ENCODE results near the gene KIF11.
"Not testable (repeated sequence)": the region's sequence is repeated elsewhere in the genome, so short reads cannot be mapped to it uniquely, and the experiment has no call there.

Gene KIF11

DNA sequence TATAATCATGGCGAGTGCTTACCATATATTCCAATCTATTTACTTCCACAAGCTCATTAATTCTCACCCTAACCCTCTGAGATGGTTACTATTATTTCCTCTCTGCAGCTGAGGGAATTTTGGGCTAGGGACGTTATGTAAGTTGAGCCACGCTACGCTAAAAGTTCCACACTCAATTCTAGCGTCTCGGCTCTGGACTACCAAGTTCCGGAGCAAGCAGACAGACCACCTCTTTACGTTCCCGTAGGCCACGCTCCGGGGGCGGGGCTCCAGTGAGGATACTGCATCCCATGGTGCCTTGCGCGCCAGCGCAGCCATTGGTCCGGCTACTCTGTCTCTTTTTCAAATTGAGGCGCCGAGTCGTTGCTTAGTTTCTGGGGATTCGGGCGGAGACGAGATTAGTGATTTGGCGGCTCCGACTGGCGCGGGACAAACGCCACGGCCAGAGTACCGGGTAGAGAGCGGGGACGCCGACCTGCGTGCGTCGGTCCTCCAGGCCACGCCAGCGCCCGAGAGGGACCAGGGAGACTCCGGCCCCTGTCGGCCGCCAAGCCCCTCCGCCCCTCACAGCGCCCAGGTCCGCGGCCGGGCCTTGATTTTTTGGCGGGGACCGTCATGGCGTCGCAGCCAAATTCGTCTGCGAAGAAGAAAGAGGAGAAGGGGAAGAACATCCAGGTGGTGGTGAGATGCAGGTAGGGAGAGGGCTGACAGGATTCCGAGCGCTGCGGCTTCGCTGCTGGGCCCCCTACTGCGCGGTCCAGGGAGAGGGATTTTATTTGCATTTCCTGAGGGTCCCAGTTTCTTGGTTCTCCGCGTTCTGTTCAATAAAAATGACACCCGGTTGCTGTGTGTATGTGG, at the start of gene KIF11:
Gene KIF11, plus strand, starts transcription at position 370 of the 858 bp plus-strand sequence. Its CDS starts 246 bp downstream, at position 616.
- peak; percentile 99 for DNase-seq

DNA sequence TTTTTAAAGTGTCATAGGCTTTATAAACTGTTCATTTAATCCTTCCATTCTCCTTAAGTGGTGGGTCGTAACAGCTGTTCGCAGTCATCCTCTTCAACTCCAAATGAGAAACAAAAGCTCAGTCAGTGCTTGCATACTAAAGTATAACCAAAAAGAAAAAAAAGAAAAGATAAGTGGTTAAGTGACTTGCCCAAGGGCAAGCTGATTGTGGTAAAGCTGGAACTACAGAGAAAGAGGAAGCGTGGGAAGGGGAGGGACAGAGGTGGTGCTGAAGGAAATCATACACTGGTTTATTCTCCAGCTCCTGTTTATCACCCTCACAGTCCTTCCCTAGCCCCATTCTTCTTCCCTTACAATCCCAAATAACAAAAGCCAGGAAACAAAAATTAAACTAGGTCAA, 48.6 kb upstream of the KIF11 start:
- no peak for DNase-seq

DNA sequence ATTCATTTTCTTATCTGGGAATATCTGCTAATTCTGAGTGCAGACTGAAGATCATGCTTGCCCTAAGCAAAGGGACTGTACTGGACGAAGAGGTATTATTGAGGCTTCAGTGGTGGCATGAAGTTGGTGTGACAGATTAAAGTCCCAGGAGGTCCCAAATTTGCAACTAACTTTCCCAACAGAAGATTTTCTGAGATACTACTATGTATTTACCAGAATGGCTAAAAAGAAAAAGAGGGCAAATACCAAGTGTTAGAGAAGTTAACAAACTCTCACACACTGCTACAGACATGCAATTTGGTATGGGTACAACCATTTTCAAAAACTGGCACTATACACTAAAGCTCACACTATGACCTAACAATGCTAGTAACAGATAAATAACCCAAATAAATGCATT, 47.4 kb upstream of the KIF11 start:
- DNase-seq, result no peak

DNA sequence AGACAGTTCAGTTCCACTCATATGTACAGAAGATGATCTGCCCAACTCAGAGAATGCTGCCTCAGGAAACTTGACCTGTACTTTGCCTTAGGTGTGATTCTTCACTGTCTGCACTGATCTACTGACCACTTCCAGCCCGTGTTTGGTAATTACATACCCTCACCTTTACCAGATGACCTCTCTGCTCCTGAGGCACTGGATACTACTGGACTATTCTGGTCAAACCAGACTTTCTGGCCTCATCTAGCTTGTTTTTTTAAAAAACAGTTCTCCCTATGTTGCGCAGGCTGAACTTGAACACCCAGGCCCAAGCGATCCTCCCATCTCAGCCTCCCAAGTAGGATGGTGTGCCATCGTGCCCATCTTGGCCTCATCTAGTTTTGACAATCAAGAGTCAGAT, 45.3 kb upstream of the KIF11 start:
- no peak for DNase-seq

DNA sequence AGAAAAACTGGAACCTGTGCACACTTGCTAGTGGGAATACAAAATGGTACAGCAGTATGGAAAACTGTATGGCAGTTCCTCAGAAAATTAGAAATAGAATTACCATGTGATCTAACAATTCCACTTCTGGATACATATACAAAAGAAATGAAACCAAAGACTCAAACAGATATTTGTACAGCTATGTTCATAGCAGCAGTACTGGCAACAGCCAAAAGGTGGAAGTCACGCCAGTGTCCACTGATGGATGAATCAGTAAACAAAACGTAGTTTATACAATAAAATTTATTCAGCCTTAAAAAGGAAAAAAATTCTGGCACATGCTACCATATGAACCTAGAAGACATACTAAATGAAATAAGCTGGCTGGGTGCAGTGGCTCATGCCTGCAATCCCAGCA, 42.0 kb upstream of the KIF11 start:
- no peak for DNase-seq

DNA sequence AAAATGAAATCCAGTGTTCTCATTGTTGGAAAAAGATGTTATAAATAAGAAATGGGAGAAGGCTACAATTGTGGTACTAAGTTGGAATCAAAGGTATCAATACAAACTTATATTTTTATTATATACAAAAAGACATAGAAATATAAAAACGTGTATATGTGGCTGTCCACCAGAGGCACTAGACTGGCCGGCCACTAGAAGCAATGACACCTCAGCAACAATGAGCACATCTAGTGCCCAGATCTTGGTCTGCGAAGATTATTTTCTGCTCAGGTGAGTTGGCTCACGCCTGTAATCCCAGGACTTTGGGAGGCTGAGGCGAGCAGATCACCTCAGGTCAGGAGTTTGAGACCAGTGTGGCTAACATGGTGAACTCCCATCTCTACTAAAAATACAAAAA, 40.6 kb upstream of the KIF11 start:
- DNase-seq, result no peak

DNA sequence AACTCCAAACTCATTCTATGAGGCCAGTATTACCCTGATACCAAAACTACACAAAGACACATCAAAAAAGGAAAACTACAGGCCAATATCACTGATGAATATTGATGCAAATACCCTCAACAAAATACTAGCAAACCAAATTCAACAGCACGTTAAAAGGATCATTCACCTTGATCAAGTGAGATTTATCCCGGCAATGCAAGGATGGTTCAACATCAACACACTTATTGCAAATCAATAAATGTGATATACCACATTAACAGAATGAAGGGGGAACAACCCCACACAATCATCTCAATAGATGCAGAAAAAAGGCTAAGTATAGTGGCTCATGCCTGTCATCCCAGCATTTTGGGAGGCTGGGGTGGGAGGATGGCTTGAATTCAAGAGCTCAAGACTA, 39.0 kb upstream of the KIF11 start:
- no peak for DNase-seq

DNA sequence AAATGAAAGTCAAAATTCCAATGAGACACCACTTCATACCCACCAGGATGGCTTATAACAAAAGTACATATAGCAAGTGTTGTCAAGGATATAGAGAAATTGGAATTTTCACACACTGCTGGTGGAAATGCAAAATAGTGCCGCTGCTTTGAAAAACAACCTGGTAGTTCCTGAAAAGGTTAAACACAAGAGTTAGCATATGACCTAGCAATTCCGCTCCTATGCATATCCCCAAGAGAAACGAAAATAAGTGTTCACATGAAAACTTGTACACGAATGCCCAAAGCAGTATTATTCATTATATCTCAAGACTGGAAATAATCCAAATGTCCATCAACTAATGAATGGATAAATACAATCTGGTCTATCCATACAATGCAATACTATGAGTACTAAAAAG, 33.9 kb upstream of the KIF11 start:
- no peak for DNase-seq

DNA sequence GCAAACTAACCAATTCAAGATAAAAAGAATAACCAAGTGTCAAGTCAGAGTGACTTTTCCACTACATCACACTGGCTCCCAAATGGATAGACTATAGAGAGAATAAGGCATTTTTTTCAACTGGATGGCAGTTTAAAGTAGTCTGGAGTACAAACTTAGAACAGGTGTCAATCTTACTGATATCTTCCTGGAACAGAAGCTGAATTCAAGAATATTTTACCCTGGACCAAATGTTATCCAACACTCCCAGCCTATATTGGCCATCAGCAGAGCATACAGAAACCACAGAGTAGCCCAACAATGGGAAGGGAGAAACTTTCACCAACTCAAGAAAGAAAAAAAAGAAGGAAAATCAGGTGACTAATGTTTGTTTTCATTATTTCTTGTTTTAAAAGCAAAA, 30.5 kb upstream of the KIF11 start:
- no peak for DNase-seq

DNA sequence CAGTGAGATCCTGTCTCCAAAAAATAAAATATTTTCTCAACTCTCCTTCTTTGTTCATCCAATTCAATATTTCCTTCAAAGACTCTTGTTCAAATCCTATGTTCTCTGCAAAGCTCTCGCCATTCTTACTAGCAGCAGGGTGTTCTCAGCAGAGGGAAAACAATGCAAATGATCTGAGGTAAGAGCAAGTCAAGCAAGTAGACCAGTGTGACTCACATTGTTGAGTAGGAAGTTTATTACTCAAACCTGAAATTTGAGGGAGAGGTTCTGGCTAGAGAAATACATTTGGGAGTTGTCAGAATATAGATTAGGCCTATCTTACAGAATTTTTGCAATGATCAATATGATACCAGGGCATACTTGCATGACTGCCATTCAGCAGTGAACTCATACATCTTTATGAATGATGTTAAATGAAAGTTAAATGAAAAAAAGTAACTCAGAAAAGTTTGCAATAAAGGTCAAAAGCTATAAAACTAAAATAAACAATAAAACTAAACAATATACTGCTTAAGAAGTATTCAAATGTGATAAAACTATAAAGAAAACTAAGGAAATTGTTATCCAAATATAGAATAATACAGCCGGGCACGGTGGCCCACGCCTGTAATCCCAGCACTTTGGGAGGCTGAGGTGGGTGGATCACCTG, 24.9 kb upstream of the KIF11 start:
- no peak for DNase-seq

DNA sequence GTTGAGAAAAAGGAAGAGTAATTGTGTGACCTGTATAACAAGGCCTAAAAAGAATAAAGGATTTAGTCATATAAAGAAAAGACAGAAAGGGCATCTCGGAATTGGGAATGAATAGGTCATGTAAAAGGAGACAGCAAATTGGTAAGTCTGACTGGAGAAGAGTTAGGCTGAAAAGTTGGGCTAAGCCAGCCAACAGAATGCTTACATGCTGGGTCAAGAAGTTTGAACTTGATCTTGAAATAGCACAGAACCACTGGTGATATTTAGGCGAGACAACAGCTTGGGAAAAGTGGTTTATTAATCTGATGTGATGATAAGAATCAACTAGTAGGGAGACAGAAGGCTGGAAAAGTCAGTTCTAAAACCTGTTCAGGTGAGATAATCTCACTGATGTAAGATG, 23.9 kb upstream of the KIF11 start:
- DNase-seq, result no peak

DNA sequence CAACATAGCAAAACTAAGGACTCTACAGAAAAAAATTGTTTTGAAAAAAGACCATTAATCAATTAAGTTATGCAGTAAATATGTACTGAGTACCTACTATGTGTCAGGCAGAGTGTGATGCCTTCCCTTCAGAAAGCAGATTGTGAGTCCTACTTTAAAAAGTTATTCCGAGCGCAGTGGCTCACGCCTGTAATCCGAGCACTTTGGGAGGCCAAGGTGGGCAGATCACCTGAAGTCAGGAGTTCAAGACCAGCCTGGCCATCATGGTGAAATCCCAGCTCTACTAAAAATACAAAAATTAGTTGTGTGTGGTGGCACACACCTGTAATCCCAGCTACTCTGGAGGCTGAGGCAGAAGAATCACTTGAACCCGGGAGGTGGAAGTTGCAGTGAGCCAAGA, 23.3 kb upstream of the KIF11 start:
- not testable (repeated sequence) for DNase-seq

DNA sequence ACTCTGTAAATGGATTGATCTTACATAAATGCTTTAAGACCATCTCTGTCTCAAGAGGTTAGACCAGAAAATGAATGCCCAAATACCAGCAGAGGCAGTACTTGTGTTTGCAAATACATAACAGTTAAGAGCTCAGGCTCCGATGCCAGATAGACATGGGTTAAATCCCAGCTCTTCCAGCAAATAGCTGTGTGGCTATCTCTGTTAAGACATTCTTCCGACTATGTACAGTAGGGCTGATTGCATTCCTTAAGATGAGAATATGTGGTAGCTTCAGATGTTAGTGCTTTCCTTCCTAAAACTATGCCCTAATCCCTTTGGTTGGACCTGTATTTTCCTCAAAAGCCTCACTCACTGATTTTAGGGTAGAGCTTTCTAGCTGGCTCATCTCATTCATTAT, 21.3 kb upstream of the KIF11 start:
- DNase-seq, result no peak

DNA sequence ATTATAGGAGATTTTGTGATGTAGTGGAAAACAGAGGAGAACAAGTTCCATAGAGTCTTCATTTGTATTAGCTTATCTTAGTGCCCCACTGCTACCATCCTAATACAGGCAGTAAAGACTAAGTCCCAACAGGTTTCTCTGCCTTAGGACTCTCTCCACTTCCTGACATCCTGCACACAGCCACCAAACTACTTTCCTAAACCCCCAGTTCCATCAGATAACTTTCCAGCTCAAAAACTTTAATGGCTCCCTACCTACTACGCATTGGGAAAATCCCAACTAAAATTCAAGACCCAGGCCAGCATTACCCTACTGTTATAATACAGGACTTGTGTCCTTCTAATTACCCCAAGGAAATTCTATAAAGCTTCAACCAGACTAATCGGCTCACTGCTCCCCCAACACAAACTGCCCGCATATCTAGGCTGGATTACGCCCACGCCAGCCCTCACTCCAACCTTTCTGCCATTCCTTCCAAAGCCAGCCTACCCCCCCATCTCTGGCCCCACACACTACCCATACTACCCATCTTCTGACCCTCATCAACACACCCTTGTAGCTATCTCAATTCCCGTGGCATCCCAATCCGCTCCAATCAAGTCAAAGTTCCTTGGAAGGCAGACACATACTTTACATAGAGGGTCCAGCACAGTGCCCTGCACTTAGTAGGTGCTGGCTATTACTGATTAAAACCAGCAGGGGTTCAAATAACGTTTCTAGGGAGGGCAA, 20.4 kb upstream of the KIF11 start:
- DNase-seq, result no peak

DNA sequence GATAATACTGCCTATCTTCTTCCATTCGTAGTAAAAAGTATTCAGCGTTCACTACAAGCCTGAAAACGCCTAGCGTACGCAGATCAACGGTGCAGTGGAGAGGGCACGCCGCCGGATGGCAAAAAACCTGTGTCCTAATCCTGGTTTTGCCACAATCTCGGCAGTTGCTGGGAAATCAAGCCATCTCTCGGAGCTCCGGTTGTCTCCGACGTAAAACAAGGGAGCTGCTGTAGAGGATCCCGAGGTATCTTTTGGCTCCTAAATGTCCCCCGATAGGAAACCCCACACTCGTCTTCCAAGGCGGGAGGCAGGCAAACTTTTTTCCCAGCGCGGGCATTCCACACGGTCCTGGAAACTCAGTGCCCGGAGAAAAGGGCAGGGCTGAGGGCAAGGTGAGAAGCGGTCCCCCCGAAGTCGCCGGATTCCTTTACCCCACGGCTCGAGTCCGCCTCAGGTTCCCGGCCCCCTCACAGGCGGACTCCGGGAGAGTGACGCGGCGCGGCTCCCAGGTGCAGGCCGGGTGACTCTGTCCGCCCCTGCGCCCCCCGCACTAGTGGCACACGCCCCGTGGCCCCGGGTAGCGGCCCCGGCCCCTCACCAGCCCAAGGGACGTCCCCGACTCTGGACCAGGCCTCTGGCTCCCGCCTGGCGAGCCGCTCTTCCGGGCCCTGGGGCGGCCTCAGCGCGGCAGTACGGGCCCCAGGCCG, 19.7 kb upstream of the KIF11 start:
- peak; percentile 74 for DNase-seq

DNA sequence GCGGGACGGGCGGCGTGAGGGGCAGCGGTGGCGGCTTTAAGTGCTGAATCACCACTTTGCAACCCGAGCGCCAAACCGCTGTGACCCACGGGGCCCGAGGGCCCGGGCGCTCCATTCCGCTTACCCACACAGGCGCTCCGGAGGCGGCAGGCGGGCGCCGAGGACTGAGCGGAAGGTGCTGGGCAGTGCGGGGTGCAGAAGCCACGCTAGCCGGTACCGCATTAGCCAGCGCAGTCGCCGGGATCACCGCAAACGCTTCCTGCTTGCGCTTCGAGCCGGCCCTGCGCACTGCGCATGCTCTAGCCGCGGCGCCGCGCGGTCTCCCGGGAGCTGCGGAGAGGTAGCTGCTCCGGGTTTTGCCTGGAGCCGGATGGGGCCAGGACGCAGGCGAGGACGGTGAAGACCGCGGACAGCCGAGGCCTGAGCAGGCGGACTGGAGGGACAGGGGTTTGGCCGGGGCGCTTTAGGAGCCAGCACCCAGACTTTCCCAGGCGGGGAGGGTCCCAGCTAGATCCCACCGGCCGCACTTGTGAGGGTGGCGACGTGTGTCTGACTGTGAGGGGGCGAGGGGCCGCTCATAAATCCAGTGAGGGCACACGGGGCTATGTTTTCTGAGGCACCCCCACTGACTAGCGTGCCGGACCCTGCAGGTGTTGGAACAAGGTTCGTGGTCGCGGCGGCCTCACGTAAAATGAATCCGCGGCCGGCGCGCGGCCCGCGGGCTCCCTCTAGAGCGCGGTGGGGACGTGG, 19.0 kb upstream of the KIF11 start, which contains the start of gene IDE:
Gene IDE, minus strand, starts transcription at position 296 of the 750 bp plus-strand sequence. Its CDS starts 74 bp downstream, at position 222.
- peak; percentile 96 for DNase-seq

DNA sequence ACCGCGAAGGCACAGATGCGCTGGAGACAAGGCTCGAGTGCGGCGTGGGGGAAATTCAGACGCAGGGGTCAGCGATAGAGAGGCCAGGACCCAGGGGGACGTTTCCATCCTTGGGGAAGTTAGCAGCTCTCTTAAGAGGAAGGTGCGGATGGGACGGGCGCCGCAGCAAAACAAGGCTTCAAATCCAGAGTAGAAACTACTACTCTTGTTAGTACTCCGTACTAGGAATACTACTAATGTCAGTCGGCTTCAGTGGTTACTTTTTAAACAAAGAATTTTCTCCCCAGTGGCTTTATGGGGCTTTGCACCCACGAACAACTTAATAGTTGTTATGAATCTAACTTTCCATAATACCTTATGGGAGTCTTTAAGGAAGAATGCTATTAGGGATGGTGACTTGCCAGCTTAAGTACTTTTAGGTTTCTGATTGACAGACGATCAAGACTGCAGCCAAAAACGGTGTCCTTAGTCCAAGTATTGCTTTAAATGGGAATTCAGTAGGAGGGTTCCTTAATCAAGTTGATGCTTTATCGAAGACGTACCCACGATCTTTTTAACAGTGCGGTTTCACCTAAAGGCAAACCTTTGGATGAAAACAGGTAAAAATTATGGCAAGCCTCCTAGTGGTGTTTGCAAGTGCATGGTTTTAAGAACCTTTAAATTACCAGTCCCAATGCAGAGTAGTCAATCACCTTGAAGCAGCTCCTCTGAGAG, 18.2 kb upstream of the KIF11 start:
- no peak for DNase-seq

DNA sequence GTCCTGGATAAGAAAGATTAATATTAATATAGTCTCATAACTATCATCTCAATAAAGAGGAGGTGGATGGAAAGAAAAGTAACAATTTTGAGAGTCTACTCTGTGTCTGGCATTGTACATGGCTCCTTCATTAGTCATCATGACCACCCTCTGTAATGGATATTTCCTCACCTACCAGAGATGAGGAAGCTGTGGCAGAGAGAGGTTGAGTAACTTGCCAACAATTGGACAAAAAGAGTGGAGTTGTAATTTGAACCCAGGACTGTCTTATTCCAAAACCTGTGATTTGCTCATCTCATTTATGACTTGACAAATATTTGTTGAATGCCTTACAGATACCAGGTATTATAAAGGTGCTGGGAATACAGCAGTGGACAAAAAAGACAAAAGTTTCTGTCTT, 17.0 kb upstream of the KIF11 start:
- DNase-seq, result no peak

DNA sequence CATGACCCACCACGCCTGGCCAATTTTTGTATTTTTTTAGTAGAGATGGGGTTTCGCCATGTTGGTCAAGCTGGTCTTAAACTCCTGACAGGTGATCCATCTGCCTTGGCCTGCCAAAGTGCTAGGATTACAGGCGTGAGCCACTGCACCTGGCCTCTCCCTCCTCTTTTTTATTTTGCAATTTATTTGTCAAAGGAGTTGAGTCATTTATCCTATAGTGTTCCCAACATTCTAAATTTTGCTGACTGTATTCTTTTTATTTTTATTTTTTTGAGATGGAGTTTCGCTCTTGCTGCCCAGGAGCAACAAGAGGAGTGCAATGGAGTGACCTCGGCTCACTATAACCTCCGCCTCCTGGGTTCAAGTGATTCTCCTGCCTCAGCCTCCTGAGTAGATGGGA, 10.6 kb upstream of the KIF11 start:
- DNase-seq, result not testable (repeated sequence)

DNA sequence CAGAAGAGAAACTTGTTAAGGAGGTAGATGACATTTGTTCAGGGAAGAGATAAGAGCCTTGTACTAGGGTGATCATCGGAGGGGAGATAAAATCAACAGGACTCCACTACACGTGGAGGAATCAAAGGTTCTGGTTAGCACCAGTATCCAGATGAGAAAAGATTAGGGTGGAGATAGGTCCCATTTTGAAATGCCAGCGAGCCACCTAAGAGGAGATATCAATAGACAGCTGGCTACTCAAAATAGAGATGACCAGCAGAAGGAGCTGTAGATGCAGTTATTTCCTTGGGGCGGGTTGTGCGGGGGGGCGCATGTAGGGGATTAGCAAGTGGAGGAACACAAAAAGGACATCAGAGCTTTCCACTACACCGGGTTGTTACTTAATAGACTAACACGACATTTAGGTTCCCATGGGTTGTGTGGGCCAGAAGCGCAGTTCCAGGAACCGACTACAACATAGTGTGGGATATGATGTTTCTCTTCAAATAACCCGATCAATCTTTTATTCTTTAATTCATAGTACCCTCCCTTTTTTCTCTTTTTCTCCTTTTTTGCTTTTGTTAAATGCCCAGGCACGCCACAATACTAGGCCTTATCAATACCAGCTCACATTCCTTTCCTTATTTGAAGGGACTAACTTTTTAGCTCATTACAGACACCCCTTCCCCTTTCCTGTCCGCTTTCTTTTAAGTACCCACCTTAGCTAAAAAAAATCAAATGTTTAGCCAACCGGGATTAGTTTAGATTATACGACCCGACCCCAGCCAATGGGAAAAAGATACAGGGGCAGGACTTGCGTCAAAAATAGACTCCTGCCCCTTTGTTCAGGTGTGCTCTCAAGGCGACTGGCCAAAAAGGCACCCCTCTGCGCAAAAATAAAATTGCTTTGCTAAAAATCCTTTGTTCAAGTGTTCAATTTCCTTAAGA, 2.0 kb upstream of the KIF11 start:
- DNase-seq, result peak; percentile 75
